Panc1 (cell line): ENCODE measurements around the gene HRNR. TPM values are rescaled to one million over a fixed set of nuclear protein-coding genes. Genes with fewer than 3 reads are reported as not detected.
"Not testable (repeated sequence)": the region's sequence is repeated elsewhere in the genome, so short reads cannot be mapped to it uniquely, and the experiment has no call there.

Experiments
- ATAC-seq: fragments of 200-7000 bp; cut with Tn5 transposase; 2 replicates; pipeline ENCODE4 v1.9.1; 2020; ENCODE audit warnings: mild to moderate bottlenecking, moderate library complexity
- BruUV-seq: library from RNA; stranded (reverse); fragments of 400-500 nt; replicated peaks from 2 replicates; lab custom pipeline; 2021; lab: Mats Ljungman, UMichigan
- CTCF ChIA-PET: fragments of 300-600 bp; sonication (Branson Sonifier 250); formaldehyde crosslinking; loops from one replicate; lab custom pipeline; 2022; ENCODE audit warnings: antibody characterized with exemption; lab: Charles Lee
- POLR2A ChIA-PET: fragments of 300-600 bp; sonication (Branson Sonifier 250); formaldehyde crosslinking; loops from one replicate; lab custom pipeline; 2022; ENCODE audit warnings: antibody characterized with exemption; lab: Charles Lee
- DNase-seq: peaks from one replicate; pipeline ENCODE4 v3.0.0-alpha.2; 2010; ENCODE audit warnings: low read depth, low spot score
- H3K27ac ChIP-seq: 2 replicates; pipeline ENCODE4 v1.5.1; 2011; ENCODE audit warnings: mild to moderate bottlenecking, low read length, inconsistent platforms
- H3K27me3 ChIP-seq: fragments of 200-500 bp; sonication (Bioruptor generic); 2 replicates; pipeline ENCODE4 v1.6.0; 2014; ENCODE audit warnings: low read length, inconsistent platforms; ENCODE audit not compliant: control insufficient read depth, insufficient read depth
- H3K36me3 ChIP-seq: fragments of 200-500 bp; sonication (Bioruptor generic); 2 replicates; pipeline ENCODE4 v1.5.1; 2014; ENCODE audit warnings: inconsistent platforms, mild to moderate bottlenecking, low read length, moderate library complexity; ENCODE audit not compliant: control insufficient read depth, insufficient read depth
- H3K4me1 ChIP-seq: 2 replicates; pipeline ENCODE4 v1.5.1; 2011; ENCODE audit warnings: inconsistent platforms, mild to moderate bottlenecking, low read length, moderate library complexity; ENCODE audit not compliant: control insufficient read depth, insufficient read depth
- H3K4me3 ChIP-seq, 2 experiments: 2 replicates each; pipeline ENCODE4 v1.5.1; 2011 to 2012; ENCODE audit warnings: low read depth in 2 of 2, low read length in 2 of 2, mild to moderate bottlenecking in 2 of 2, inconsistent platforms in 1 of 2, moderate library complexity in 1 of 2
- H3K9me3 ChIP-seq: fragments of 200-500 bp; sonication (Bioruptor generic); 2 replicates; pipeline ENCODE4 v1.5.1; 2014; ENCODE audit warnings: low read depth, mild to moderate bottlenecking, inconsistent platforms, low read length, moderate library complexity; ENCODE audit not compliant: control insufficient read depth, insufficient read depth
- POLR2AphosphoS5 ChIP-seq: IDR thresholded peaks from 2 replicates; pipeline ENCODE4 v1.6.1; 2012; ENCODE audit warnings: mild to moderate bottlenecking, low read depth, low read length, moderate library complexity
- SIN3A ChIP-seq: IDR thresholded peaks from 2 replicates; pipeline ENCODE4 v1.6.1; 2012; ENCODE audit warnings: low read depth, mild to moderate bottlenecking, low read length, moderate library complexity, borderline replicate concordance; ENCODE audit not compliant: insufficient read depth
- in situ Hi-C: cut with HindIII; loops from 2 replicates; pipeline ENCODE4 v1.10.0; 2016; ENCODE audit warnings: low sequenced_read_pairs, low pct_unique_long_range_greater_than_20kb
- intact Hi-C: fragments of 100-400 bp; cut with micrococcal nuclease; formaldehyde crosslinking; loops from one replicate; pipeline ENCODE4 v1.10.0; 2022; ENCODE audit not compliant: unreplicated experiment
- total RNA-seq: library from RNA; stranded (reverse); gene quantifications from one replicate; pipeline ENCODE4 v1.2.1, GENCODE V29; 2021; ENCODE audit not compliant: unreplicated experiment
- TF ChIP-seq, protein P1 (sequence below), 2 experiments: IDR thresholded peaks; 2 replicates each; pipeline ENCODE4 v1.6.1; 2011 to 2012; ENCODE audit warnings: low read depth in 2 of 2, control low read depth in 1 of 2, low read length in 1 of 2, mild to moderate bottlenecking in 1 of 2, moderate library complexity in 1 of 2; ENCODE audit not compliant: insufficient read depth in 1 of 2
- TF ChIP-seq, protein P2 (sequence below): fragments of 450-650 bp; IDR thresholded peaks from 2 replicates; pipeline ENCODE4 v1.5.1; 2017; ENCODE audit warnings: mild to moderate bottlenecking

Gene HRNR
- total RNA-seq, 1 experiment from 2014 or later: not detected

DNA sequence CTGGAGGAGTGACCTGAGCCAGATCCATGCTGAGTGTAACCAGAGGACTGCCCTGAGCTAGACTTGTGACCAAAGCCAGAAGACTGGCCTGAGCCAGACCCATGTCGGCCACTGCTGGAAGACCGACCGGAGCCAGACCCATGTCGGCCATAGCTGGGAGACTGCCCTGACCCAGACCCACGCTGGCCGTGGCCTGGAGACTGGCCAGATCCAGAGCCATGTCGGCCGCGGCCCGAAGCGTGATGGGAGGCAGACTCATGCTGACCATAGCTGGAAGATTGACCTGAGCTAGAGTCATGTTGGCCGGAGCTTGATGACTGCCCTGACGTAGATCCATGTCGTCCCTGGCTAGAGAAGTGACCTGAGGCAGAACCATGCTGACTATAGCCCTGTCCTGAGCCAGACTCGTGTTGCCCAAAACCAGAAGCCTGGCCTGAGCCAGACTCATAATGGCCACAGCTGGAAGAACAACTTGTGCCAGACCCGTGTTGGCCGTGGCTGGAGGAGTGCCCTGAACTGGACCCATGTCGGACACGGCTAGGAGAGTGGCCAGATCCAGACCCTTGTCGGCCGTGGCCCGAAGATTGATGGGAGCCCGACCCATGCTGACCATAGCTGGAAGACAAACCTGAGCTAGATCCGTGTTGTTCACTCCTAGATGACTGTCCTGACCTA, 5.1 kb downstream of the HRNR start:
- in situ Hi-C loops (no loop called here), intact Hi-C loops (no loop called here)
- no peak for DNase-seq
- no TSS peak for BruUV-seq
- no peaks in the 10 kb centered on the region for H3K9me3 ChIP-seq
- no peak overlapping the region for H3K27ac ChIP-seq
- H3K27me3 ChIP-seq: no peaks in the 10 kb centered on the region
- no peak overlapping the region for H3K4me3 ChIP-seq
- H3K36me3 ChIP-seq: no peaks in the 10 kb centered on the region
- POLR2A ChIA-PET: interaction anchor here (0.6 kb wide), 1 partner anchor 112 kb away, joined by 3 read pairs; no protein-coding TSS in a partner anchor
- ATAC-seq: no peak
- no peaks in the 10 kb centered on the region for H3K4me1 ChIP-seq
- TF ChIP-seq POLR2AphosphoS5 (no peak), SIN3A (no peak)
- TF ChIP-seq, protein P1, sequence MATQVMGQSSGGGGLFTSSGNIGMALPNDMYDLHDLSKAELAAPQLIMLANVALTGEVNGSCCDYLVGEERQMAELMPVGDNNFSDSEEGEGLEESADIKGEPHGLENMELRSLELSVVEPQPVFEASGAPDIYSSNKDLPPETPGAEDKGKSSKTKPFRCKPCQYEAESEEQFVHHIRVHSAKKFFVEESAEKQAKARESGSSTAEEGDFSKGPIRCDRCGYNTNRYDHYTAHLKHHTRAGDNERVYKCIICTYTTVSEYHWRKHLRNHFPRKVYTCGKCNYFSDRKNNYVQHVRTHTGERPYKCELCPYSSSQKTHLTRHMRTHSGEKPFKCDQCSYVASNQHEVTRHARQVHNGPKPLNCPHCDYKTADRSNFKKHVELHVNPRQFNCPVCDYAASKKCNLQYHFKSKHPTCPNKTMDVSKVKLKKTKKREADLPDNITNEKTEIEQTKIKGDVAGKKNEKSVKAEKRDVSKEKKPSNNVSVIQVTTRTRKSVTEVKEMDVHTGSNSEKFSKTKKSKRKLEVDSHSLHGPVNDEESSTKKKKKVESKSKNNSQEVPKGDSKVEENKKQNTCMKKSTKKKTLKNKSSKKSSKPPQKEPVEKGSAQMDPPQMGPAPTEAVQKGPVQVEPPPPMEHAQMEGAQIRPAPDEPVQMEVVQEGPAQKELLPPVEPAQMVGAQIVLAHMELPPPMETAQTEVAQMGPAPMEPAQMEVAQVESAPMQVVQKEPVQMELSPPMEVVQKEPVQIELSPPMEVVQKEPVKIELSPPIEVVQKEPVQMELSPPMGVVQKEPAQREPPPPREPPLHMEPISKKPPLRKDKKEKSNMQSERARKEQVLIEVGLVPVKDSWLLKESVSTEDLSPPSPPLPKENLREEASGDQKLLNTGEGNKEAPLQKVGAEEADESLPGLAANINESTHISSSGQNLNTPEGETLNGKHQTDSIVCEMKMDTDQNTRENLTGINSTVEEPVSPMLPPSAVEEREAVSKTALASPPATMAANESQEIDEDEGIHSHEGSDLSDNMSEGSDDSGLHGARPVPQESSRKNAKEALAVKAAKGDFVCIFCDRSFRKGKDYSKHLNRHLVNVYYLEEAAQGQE (IDR thresholded peaks at IDR 0.05; ENCODE audit: insufficient read depth in 1 of 2, low read depth in 2 of 2, low read length in 1 of 2): no peak
- TF ChIP-seq, protein P2, sequence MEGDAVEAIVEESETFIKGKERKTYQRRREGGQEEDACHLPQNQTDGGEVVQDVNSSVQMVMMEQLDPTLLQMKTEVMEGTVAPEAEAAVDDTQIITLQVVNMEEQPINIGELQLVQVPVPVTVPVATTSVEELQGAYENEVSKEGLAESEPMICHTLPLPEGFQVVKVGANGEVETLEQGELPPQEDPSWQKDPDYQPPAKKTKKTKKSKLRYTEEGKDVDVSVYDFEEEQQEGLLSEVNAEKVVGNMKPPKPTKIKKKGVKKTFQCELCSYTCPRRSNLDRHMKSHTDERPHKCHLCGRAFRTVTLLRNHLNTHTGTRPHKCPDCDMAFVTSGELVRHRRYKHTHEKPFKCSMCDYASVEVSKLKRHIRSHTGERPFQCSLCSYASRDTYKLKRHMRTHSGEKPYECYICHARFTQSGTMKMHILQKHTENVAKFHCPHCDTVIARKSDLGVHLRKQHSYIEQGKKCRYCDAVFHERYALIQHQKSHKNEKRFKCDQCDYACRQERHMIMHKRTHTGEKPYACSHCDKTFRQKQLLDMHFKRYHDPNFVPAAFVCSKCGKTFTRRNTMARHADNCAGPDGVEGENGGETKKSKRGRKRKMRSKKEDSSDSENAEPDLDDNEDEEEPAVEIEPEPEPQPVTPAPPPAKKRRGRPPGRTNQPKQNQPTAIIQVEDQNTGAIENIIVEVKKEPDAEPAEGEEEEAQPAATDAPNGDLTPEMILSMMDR: no peak
- CTCF ChIA-PET: no interaction called here

DNA sequence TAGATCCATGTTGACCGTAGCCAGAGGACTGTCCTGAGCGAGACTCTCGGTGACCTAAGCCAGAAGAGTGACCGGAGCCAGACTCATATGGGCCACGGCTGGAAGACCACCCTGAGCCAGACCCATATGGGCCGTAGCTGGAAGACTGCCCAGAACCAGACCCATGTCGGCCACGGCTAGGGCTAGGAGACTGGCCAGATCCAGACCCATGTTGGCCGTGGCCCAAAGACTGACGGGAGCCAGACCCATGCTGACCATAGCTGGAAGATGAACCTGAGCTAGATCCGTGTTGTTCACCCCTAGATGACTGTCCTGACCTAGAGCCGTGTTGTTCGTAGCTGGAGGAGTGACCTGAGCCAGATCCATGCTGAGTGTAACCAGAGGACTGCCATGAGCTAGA, 8.4 kb downstream of the HRNR start:
- H3K27me3 ChIP-seq, in situ Hi-C loops, BruUV-seq, H3K9me3 ChIP-seq, CTCF ChIA-PET, ATAC-seq, intact Hi-C loops, H3K36me3 ChIP-seq, H3K27ac ChIP-seq, H3K4me3 ChIP-seq, H3K4me1 ChIP-seq, POLR2A ChIA-PET, DNase-seq: not testable (repeated sequence)

DNA sequence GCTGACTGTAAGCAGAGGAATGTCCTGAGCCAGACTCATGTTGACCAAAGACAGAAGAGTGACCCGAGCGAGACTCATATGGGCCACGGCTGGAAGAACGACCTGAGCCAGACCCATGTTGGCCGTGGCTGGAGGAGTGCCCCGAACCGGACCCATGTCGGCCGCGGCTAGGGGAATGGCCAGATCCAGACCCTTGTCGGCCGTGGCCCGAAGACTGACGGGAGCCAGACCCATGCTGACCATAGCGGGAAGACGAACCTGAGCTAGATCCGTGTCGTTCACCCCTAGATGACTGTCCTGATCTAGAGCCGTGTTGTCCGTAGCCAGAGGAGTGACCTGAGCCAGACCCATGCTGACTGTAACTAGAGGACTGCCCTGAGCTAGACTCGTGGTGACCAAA, 9.1 kb downstream of the HRNR start:
- H3K4me1 ChIP-seq, DNase-seq, intact Hi-C loops, CTCF ChIA-PET, H3K27me3 ChIP-seq, in situ Hi-C loops, BruUV-seq, POLR2A ChIA-PET, H3K4me3 ChIP-seq, H3K9me3 ChIP-seq, H3K36me3 ChIP-seq, H3K27ac ChIP-seq, ATAC-seq: not testable (repeated sequence)
